ENCODE measurements around the gene HARS2. TPM values are rescaled to one million over a fixed set of nuclear protein-coding genes. Genes with fewer than 3 reads are reported as not detected.

Gene HARS2
- total RNA-seq, 4 donors from 2014 or later: 30.3 to 60.6 (median 41.4) TPM

GRCh38 chr5:140673187-140673976 is 17.9 kb upstream of the HARS2 start, which contains the start of gene DND1:
Gene DND1, minus strand, starts transcription at chr5:140673576. Its CDS starts 34 bp downstream, at chr5:140673542.
- intact Hi-C loops (cut with DNase I; ENCODE audit: low total_unique reads): no loop called here
- H3K4me3 ChIP-seq: peak within 1 kb of the TSS in 1 of 4 donors; percentile 12
- 91 to 93% methylated on average over 14 to 42 of the region's 45 CpGs for WGBS, 2 donors (ENCODE audit: low coverage in 1 of 2)
- H3K36me3 ChIP-seq: peaks cover 0 to 43% (median 16%) of the 10 kb centered on the region in 4 donors
- H3K27me3 ChIP-seq: no peaks in the 10 kb centered on the region
- peaks cover 0 to 7% (median 2%) of the 10 kb centered on the region in 4 donors for H3K4me1 ChIP-seq
- no peaks in the 10 kb centered on the region for H3K9me3 ChIP-seq
- H3K27ac ChIP-seq: peak within 1 kb of the TSS in 3 of 4 donors; percentile 18 to 47 (median 41)
- in situ Hi-C loops (cut with MboI; ENCODE audit: low pct_ligation_motif_present in 1 of 4, low pct_unique_long_range_greater_than_20kb in 1 of 4, low sequenced_read_pairs in 3 of 4): loop anchor here in 1 of 4 donors (25.0 kb wide), 2 partner anchors 111 to 286 kb away; partner anchors contain the start of genes APBB3, SLC35A4 and SRA1
- TF ChIP-seq, protein P1, sequence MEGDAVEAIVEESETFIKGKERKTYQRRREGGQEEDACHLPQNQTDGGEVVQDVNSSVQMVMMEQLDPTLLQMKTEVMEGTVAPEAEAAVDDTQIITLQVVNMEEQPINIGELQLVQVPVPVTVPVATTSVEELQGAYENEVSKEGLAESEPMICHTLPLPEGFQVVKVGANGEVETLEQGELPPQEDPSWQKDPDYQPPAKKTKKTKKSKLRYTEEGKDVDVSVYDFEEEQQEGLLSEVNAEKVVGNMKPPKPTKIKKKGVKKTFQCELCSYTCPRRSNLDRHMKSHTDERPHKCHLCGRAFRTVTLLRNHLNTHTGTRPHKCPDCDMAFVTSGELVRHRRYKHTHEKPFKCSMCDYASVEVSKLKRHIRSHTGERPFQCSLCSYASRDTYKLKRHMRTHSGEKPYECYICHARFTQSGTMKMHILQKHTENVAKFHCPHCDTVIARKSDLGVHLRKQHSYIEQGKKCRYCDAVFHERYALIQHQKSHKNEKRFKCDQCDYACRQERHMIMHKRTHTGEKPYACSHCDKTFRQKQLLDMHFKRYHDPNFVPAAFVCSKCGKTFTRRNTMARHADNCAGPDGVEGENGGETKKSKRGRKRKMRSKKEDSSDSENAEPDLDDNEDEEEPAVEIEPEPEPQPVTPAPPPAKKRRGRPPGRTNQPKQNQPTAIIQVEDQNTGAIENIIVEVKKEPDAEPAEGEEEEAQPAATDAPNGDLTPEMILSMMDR (IDR thresholded peaks at IDR 0.05): no peak
- TF ChIP-seq POLR2AphosphoS5 (IDR thresholded peaks at IDR 0.05): no peak
- no peak for TF ChIP-seq POLR2A (IDR thresholded peaks at IDR 0.05)
- TF ChIP-seq EP300 (IDR thresholded peaks at IDR 0.05; ENCODE audit: low read depth): no peak
- DNase-seq: no peak

GRCh38 chr5:140674211-140674610 is 17.0 kb upstream of the HARS2 start:
- Histone ChIP-seq H3K36me3 (peaks cover 0 to 41% (median 12%) of the 10 kb centered on the region in 4 donors), H3K4me3 (no peak overlapping the region), H3K4me1 (peaks cover 0 to 7% (median 2%) of the 10 kb centered on the region in 4 donors), H3K9me3 (no peaks in the 10 kb centered on the region), H3K27ac (no peak overlapping the region), H3K27me3 (no peaks in the 10 kb centered on the region)
- TF ChIP-seq, protein P1 (IDR thresholded peaks at IDR 0.05): no peak
- intact Hi-C loops (cut with DNase I; ENCODE audit: low total_unique reads) (no loop called here), in situ Hi-C loops (cut with MboI; ENCODE audit: low pct_ligation_motif_present in 1 of 4, low pct_unique_long_range_greater_than_20kb in 1 of 4, low sequenced_read_pairs in 3 of 4) (loop anchor here in 1 of 4 donors (25.0 kb wide), 2 partner anchors 112 to 287 kb away; partner anchors contain the start of genes APBB3, SLC35A4 and SRA1)
- no peak for DNase-seq
- 80 to 92% methylated on average over 1 to 2 of the region's 2 CpGs for WGBS, 2 donors (ENCODE audit: low coverage in 1 of 2)

GRCh38 chr5:140674629-140675028 is 16.6 kb upstream of the HARS2 start:
- H3K9me3 ChIP-seq: no peaks in the 10 kb centered on the region
- H3K36me3 ChIP-seq: peaks cover 0 to 40% (median 10%) of the 10 kb centered on the region in 4 donors
- no peak overlapping the region for H3K4me3 ChIP-seq
- intact Hi-C loops (cut with DNase I; ENCODE audit: low total_unique reads): no loop called here
- H3K27ac ChIP-seq: no peak overlapping the region
- WGBS, 2 donors (ENCODE audit: low coverage in 1 of 2): 97% methylated on average over 4 of the region's 4 CpGs; no CpG with 5 or more reads in 1 of the 2 donors
- TF ChIP-seq POLR2AphosphoS5 (IDR thresholded peaks at IDR 0.05): peak in 1 of 3 donors; percentile 3
- TF ChIP-seq, protein P1 (IDR thresholded peaks at IDR 0.05): no peak
- DNase-seq: no peak
- H3K4me1 ChIP-seq: peaks cover 0 to 7% (median 2%) of the 10 kb centered on the region in 4 donors
- H3K27me3 ChIP-seq: no peaks in the 10 kb centered on the region
- in situ Hi-C loops (cut with MboI; ENCODE audit: low pct_ligation_motif_present in 1 of 4, low pct_unique_long_range_greater_than_20kb in 1 of 4, low sequenced_read_pairs in 3 of 4): loop anchor here in 2 of 4 donors (25.0 kb wide), 3 partner anchors 112 to 287 kb away; partner anchors contain the start of genes ANKHD1 (in 1 of the 2), APBB3 (in 1 of the 2), SLC35A4 (in 1 of the 2) and SRA1 (in 1 of the 2)

DNA sequence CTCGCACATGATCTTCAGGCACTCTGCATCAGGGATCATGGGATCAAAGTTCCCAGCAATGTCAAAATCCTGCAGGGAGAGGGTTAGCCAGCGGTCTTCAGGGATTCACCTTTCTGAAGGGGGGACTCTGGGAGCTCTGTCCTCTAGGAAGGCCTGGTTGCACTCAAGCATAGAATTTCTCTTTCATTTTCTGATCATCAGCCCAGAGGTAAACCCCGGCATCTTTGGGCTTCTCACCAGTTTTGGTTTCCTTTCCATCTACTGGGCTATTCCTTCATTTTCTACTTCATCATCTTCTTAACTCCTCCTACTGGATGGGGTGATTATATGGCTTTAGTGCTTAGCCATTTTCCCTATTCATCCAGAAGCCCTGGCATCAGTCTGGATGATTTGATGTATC is 13.3 kb upstream of the HARS2 start:
- Histone ChIP-seq H3K4me3 (no peak overlapping the region), H3K4me1 (peaks cover 0 to 12% (median 0%) of the 10 kb centered on the region in 4 donors), H3K36me3 (peaks cover 0 to 34% (median 7%) of the 10 kb centered on the region in 4 donors), H3K27me3 (no peaks in the 10 kb centered on the region), H3K27ac (no peak overlapping the region), H3K9me3 (no peaks in the 10 kb centered on the region)
- WGBS, 2 donors (ENCODE audit: low coverage in 1 of 2): 97 to 100% methylated on average over 1 to 3 of the region's 3 CpGs
- TF ChIP-seq POLR2A (IDR thresholded peaks at IDR 0.05): no peak
- TF ChIP-seq, protein P1 (IDR thresholded peaks at IDR 0.05): no peak
- TF ChIP-seq POLR2AphosphoS5 (IDR thresholded peaks at IDR 0.05): no peak
- TF ChIP-seq EP300 (IDR thresholded peaks at IDR 0.05; ENCODE audit: low read depth): no peak
- no peak for DNase-seq
- in situ Hi-C loops (cut with MboI; ENCODE audit: low pct_ligation_motif_present in 1 of 4, low pct_unique_long_range_greater_than_20kb in 1 of 4, low sequenced_read_pairs in 3 of 4): loop anchor here in 1 of 4 donors (25.0 kb wide), 1 partner anchor 266 kb away; the partner anchor contains the start of gene ANKHD1
- intact Hi-C loops (cut with DNase I; ENCODE audit: low total_unique reads): no loop called here
